ENCODE measurements around the gene MFRP. TPM values are rescaled to one million over a fixed set of nuclear protein-coding genes. Genes with fewer than 3 reads are reported as not detected.

Gene MFRP
- total RNA-seq, 1 experiment from 2014 or later, result not detected

- DNase-seq (ENCODE audit: low read depth), result no peak
Observed at GRCh38 chr11:119373059-119373920, 26.8 kb upstream of the MFRP start.

- DNase-seq (ENCODE audit: low read depth), result no peak
Observed at GRCh38 chr11:119372260-119373058, 26.0 kb upstream of the MFRP start.

- DNase-seq (ENCODE audit: low read depth), result peak; percentile 24
Observed at GRCh38 chr11:119371778-119372182, 25.3 kb upstream of the MFRP start.

GRCh38 chr11:119371067-119371601 lies 24.6 kb upstream of the MFRP start:
- DNase-seq (ENCODE audit: low read depth), result no peak

- no peak for DNase-seq (ENCODE audit: low read depth)
Observed at GRCh38 chr11:119370486-119371046, 24.1 kb upstream of the MFRP start.

GRCh38 chr11:119369132-119369925 lies 22.8 kb upstream of the MFRP start:
- peak; percentile 15 for DNase-seq (ENCODE audit: low read depth)

- DNase-seq (ENCODE audit: low read depth), result peak; percentile 28
Observed at GRCh38 chr11:119368121-119369034, 21.9 kb upstream of the MFRP start.

- no peak for DNase-seq (ENCODE audit: low read depth)
Observed at GRCh38 chr11:119367661-119368120, 21.2 kb upstream of the MFRP start.

- no peak for DNase-seq (ENCODE audit: low read depth)
Observed at GRCh38 chr11:119366690-119367620, 20.4 kb upstream of the MFRP start.

- peak; percentile 20 for DNase-seq (ENCODE audit: low read depth)
Observed at GRCh38 chr11:119365071-119365591, 18.6 kb upstream of the MFRP start.

- peak; percentile 43 for DNase-seq (ENCODE audit: low read depth)
Observed at GRCh38 chr11:119363851-119364590, 17.5 kb upstream of the MFRP start.

GRCh38 chr11:119363081-119363850 lies 16.8 kb upstream of the MFRP start:
- no peak for DNase-seq (ENCODE audit: low read depth)

- no peak for DNase-seq (ENCODE audit: low read depth)
Observed at GRCh38 chr11:119362741-119363080, 16.2 kb upstream of the MFRP start.

- DNase-seq (ENCODE audit: low read depth), result no peak
Observed at GRCh38 chr11:119361941-119362725, 15.6 kb upstream of the MFRP start.

- DNase-seq (ENCODE audit: low read depth), result peak; percentile 65
Observed at GRCh38 chr11:119361056-119361787, 14.7 kb upstream of the MFRP start.
